PFSK-1 (cell line): Measurements from ENCODE around the gene LAMA3.

Experiments used
- FOXP2 ChIP-seq: optimal IDR thresholded peaks from 2 replicates; pipeline ENCODE3; 2011; ENCODE audit warnings: borderline replicate concordance, control low read depth, inconsistent platforms; ENCODE audit not compliant: insufficient read depth; ENCODE audit errors: extremely low read length, extremely low read depth
- POLR2AphosphoS5 ChIP-seq: IDR thresholded peaks from 2 replicates; pipeline ENCODE4 v1.6.1; 2012; ENCODE audit warnings: low read depth, mild to moderate bottlenecking, control low read depth, low read length, moderate library complexity
- REST ChIP-seq, 2 experiments: IDR thresholded peaks; 2 replicates each; pipeline versions ENCODE4 v1.6.1 to v1.8.0; 2011 to 2012; ENCODE audit warnings: low read depth in 2 of 2, low read length in 2 of 2, control low read depth in 1 of 2, inconsistent platforms in 1 of 2, mild to moderate bottlenecking in 1 of 2, moderate library complexity in 1 of 2; ENCODE audit not compliant: insufficient read depth in 1 of 2
- SIN3A ChIP-seq: IDR thresholded peaks from 2 replicates; pipeline ENCODE4 v1.6.1; 2012; ENCODE audit warnings: mild to moderate bottlenecking, low read length, moderate library complexity, borderline replicate concordance; ENCODE audit not compliant: insufficient read depth
- TAF1 ChIP-seq: IDR thresholded peaks from 2 replicates; pipeline ENCODE4 v1.6.1; 2012; ENCODE audit warnings: low read length, control low read depth, borderline replicate concordance; ENCODE audit not compliant: insufficient read depth

The LAMA3 gene

GRCh38 chr18:23643815-23644490, 45.3 kb upstream of the LAMA3 start:
- no peak for TF ChIP-seq TAF1
- TF ChIP-seq FOXP2: no peak
- no peak for TF ChIP-seq POLR2AphosphoS5

DNA sequence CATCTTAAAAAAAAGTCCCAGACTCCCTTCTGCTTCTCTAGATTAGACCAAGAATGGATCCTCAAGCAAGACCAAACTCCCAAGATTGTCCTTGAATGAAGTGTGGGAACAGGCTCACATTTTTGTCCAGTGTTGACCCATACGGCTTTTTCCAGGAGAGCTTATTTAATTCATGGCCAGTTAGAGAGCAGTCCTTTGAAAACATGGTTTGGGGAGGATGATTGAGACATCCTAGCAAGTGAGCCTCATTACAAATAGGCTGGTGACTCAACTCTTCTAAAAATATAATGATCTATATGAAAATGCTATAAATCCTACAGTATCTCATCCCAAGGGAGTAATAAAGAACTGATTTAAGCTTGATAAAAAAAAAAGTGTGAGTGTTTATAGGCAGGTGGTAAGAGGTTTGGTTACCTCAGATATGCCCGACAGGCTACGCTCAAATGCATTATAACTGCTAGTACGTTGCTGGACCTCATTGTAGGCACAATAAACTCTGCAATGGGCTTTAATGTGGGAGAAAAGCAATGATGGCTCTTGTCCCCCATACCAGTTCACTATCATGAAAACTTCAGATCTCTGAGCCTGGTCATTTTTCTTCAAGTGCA, 43.6 kb upstream of the LAMA3 start:
- TF ChIP-seq FOXP2: no peak
- TF ChIP-seq SIN3A: no peak
- no peak for TF ChIP-seq POLR2AphosphoS5
- TF ChIP-seq TAF1: no peak
- no peak for TF ChIP-seq REST (IDR thresholded peaks at IDR 0.05; ENCODE audit: insufficient read depth in 1 of 2, low read depth in 2 of 2, low read length in 2 of 2)

GRCh38 chr18:23646282-23646681, 43.0 kb upstream of the LAMA3 start:
- no peak for TF ChIP-seq FOXP2
- TF ChIP-seq TAF1: no peak
- TF ChIP-seq REST (IDR thresholded peaks at IDR 0.05; ENCODE audit: insufficient read depth in 1 of 2, low read depth in 2 of 2, low read length in 2 of 2): no peak
- TF ChIP-seq POLR2AphosphoS5: no peak
- TF ChIP-seq SIN3A: no peak

- no peak for TF ChIP-seq SIN3A
- TF ChIP-seq REST (IDR thresholded peaks at IDR 0.05; ENCODE audit: insufficient read depth in 1 of 2, low read depth in 2 of 2, low read length in 2 of 2): no peak
- no peak for TF ChIP-seq POLR2AphosphoS5
- no peak for TF ChIP-seq FOXP2
- TF ChIP-seq TAF1: no peak
Observed at GRCh38 chr18:23648456-23648855, 40.8 kb upstream of the LAMA3 start.

GRCh38 chr18:23648940-23649607, 40.2 kb upstream of the LAMA3 start:
- TF ChIP-seq REST (IDR thresholded peaks at IDR 0.05; ENCODE audit: insufficient read depth in 1 of 2, low read depth in 2 of 2, low read length in 2 of 2) (no peak), FOXP2 (no peak), POLR2AphosphoS5 (no peak), SIN3A (no peak), TAF1 (no peak)
